SK-N-SH treated with all-trans-retinoic acid at 6 μM for 48 hours (cell line): ENCODE data around the gene PFKFB2.

ENCODE experiments used
- GLIS3 ChIP-seq: fragments of 250-450 bp; sonication (Bioruptor Pico); IDR thresholded peaks from 2 replicates; pipeline ENCODE4 v1.5.0; 2020; ENCODE audit warnings: mild to moderate bottlenecking, moderate library complexity
- ISL1 ChIP-seq: fragments of 250-450 bp; sonication (Bioruptor Pico); IDR thresholded peaks from 2 replicates; pipeline ENCODE4 v2.1.2; 2022; ENCODE audit warnings: mild to moderate bottlenecking, moderate library complexity
- RARB ChIP-seq: fragments of 250-450 bp; sonication (Bioruptor Pico); IDR thresholded peaks from 2 replicates; pipeline ENCODE4 v1.8.0; 2021; ENCODE audit warnings: mild to moderate bottlenecking, moderate library complexity
- TCF4 ChIP-seq: fragments of 250-450 bp; sonication (Bioruptor Pico); IDR thresholded peaks from 2 replicates; pipeline ENCODE4 v1.8.0; 2021; ENCODE audit warnings: mild to moderate bottlenecking, moderate library complexity, borderline replicate concordance
- TOX ChIP-seq: fragments of 250-450 bp; sonication (Bioruptor Pico); IDR thresholded peaks from 2 replicates; pipeline ENCODE4 v1.8.0; 2021; ENCODE audit warnings: mild to moderate bottlenecking, moderate library complexity, borderline replicate concordance
- ZC3H10 ChIP-seq: fragments of 250-450 bp; sonication (Bioruptor Pico); IDR thresholded peaks from 2 replicates; pipeline ENCODE4 v1.5.1; 2021; ENCODE audit warnings: mild to moderate bottlenecking, moderate library complexity
- ZFP3 ChIP-seq: fragments of 250-450 bp; sonication (Bioruptor Pico); IDR thresholded peaks from 2 replicates; pipeline ENCODE4 v1.5.0; 2020; ENCODE audit warnings: mild to moderate bottlenecking, moderate library complexity
- ZNF565 ChIP-seq: fragments of 450-650 bp; formaldehyde crosslinking; conservative IDR thresholded peaks from 2 replicates; pipeline ENCODE4 v1.5.0; 2020; ENCODE audit warnings: low read depth, mild to moderate bottlenecking, moderate library complexity
- ZNF70 ChIP-seq: fragments of 450-650 bp; formaldehyde crosslinking; IDR thresholded peaks from 2 replicates; pipeline ENCODE4 v1.5.0; 2020; ENCODE audit warnings: mild to moderate bottlenecking, moderate library complexity
- ZNF8 ChIP-seq: fragments of 450-650 bp; formaldehyde crosslinking; IDR thresholded peaks from 2 replicates; pipeline ENCODE4 v1.5.0; 2020; ENCODE audit warnings: mild to moderate bottlenecking, moderate library complexity
- TF ChIP-seq, protein P1 (sequence below): fragments of 250-450 bp; sonication (Bioruptor Pico); IDR thresholded peaks from 2 replicates; pipeline ENCODE4 v1.5.1; 2021; ENCODE audit warnings: mild to moderate bottlenecking, moderate library complexity
- TF ChIP-seq, protein P2 (sequence below): fragments of 250-450 bp; sonication (Bioruptor Pico); IDR thresholded peaks from 2 replicates; pipeline ENCODE4 v1.8.0; 2020; ENCODE audit warnings: mild to moderate bottlenecking, moderate library complexity, borderline replicate concordance
- TF ChIP-seq, protein P3 (sequence below): fragments of 250-450 bp; sonication (Bioruptor Pico); IDR thresholded peaks from 2 replicates; pipeline ENCODE4 v1.8.0; 2021; ENCODE audit warnings: low read depth, mild to moderate bottlenecking, moderate library complexity, borderline replicate concordance
- TF ChIP-seq, protein P4 (sequence below): fragments of 250-450 bp; sonication (Bioruptor Pico); IDR thresholded peaks from 2 replicates; pipeline ENCODE4 v1.5.0; 2020; ENCODE audit warnings: mild to moderate bottlenecking, moderate library complexity

DNA sequence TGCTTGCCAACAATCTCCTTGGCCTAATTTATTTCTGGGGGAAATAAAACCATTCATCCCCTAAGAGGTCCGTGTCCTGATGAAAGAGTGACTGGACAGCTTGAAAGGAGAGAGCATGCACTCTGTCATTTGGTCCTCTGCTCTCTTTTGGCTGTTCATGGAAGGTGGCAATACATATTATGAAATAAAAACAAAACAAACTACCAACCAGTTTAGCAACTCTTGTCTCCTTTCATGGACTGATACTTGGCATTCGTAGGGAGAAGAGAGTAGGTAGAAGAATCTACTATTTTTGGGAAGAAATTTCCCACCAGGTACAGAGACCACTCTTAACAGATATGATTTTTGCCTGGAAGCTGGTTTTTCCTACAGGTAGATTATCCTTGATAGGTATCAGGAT, 19.8 kb upstream of the PFKFB2 start:
- no peak for TF ChIP-seq ISL1 (CRISPR knock-in tag)
- no peak for TF ChIP-seq ZFP3 (CRISPR knock-in tag)
- no peak for TF ChIP-seq ZNF565 (CRISPR knock-in tag)
- no peak for TF ChIP-seq ZC3H10
- TF ChIP-seq, protein P1, sequence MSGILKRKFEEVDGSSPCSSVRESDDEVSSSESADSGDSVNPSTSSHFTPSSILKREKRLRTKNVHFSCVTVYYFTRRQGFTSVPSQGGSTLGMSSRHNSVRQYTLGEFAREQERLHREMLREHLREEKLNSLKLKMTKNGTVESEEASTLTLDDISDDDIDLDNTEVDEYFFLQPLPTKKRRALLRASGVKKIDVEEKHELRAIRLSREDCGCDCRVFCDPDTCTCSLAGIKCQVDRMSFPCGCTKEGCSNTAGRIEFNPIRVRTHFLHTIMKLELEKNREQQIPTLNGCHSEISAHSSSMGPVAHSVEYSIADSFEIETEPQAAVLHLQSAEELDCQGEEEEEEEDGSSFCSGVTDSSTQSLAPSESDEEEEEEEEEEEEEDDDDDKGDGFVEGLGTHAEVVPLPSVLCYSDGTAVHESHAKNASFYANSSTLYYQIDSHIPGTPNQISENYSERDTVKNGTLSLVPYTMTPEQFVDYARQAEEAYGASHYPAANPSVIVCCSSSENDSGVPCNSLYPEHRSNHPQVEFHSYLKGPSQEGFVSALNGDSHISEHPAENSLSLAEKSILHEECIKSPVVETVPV (CRISPR knock-in tag): no peak
- no peak for TF ChIP-seq ZNF8
- TF ChIP-seq ZNF70 (CRISPR knock-in tag): no peak
- TF ChIP-seq, protein P2, sequence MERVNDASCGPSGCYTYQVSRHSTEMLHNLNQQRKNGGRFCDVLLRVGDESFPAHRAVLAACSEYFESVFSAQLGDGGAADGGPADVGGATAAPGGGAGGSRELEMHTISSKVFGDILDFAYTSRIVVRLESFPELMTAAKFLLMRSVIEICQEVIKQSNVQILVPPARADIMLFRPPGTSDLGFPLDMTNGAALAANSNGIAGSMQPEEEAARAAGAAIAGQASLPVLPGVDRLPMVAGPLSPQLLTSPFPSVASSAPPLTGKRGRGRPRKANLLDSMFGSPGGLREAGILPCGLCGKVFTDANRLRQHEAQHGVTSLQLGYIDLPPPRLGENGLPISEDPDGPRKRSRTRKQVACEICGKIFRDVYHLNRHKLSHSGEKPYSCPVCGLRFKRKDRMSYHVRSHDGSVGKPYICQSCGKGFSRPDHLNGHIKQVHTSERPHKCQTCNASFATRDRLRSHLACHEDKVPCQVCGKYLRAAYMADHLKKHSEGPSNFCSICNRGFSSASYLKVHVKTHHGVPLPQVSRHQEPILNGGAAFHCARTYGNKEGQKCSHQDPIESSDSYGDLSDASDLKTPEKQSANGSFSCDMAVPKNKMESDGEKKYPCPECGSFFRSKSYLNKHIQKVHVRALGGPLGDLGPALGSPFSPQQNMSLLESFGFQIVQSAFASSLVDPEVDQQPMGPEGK (CRISPR knock-in tag): no peak
- TF ChIP-seq, protein P3, sequence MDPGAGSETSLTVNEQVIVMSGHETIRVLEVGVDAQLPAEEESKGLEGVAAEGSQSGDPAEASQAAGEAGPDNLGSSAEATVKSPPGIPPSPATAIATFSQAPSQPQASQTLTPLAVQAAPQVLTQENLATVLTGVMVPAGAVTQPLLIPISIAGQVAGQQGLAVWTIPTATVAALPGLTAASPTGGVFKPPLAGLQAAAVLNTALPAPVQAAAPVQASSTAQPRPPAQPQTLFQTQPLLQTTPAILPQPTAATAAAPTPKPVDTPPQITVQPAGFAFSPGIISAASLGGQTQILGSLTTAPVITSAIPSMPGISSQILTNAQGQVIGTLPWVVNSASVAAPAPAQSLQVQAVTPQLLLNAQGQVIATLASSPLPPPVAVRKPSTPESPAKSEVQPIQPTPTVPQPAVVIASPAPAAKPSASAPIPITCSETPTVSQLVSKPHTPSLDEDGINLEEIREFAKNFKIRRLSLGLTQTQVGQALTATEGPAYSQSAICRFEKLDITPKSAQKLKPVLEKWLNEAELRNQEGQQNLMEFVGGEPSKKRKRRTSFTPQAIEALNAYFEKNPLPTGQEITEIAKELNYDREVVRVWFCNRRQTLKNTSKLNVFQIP (CRISPR knock-in tag): no peak
- TF ChIP-seq RARB: no peak
- TF ChIP-seq TCF4: no peak
- TF ChIP-seq TOX (CRISPR knock-in tag): no peak
- TF ChIP-seq GLIS3 (CRISPR knock-in tag): no peak
- TF ChIP-seq, protein P4, sequence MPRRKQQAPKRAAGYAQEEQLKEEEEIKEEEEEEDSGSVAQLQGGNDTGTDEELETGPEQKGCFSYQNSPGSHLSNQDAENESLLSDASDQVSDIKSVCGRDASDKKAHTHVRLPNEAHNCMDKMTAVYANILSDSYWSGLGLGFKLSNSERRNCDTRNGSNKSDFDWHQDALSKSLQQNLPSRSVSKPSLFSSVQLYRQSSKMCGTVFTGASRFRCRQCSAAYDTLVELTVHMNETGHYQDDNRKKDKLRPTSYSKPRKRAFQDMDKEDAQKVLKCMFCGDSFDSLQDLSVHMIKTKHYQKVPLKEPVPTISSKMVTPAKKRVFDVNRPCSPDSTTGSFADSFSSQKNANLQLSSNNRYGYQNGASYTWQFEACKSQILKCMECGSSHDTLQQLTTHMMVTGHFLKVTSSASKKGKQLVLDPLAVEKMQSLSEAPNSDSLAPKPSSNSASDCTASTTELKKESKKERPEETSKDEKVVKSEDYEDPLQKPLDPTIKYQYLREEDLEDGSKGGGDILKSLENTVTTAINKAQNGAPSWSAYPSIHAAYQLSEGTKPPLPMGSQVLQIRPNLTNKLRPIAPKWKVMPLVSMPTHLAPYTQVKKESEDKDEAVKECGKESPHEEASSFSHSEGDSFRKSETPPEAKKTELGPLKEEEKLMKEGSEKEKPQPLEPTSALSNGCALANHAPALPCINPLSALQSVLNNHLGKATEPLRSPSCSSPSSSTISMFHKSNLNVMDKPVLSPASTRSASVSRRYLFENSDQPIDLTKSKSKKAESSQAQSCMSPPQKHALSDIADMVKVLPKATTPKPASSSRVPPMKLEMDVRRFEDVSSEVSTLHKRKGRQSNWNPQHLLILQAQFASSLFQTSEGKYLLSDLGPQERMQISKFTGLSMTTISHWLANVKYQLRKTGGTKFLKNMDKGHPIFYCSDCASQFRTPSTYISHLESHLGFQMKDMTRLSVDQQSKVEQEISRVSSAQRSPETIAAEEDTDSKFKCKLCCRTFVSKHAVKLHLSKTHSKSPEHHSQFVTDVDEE (CRISPR knock-in tag): no peak
